Endothelial cell (in vitro differentiated cells): ENCODE results near the gene CAMTA1. TPM values are rescaled to one million over a fixed set of nuclear protein-coding genes. Genes with fewer than 3 reads are reported as not detected.

Source experiments
- DNase-seq: peaks from one replicate; pipeline ENCODE4 v3.0.0; 2021; ENCODE audit warnings: low spot score
- H3K27ac Mint-ChIP-seq: one replicate; pipeline ENCODE4 v1.8.0; 2021; ENCODE audit warnings: mixed read lengths, inconsistent platforms; ENCODE audit not compliant: unreplicated experiment
- H3K27me3 Mint-ChIP-seq: one replicate; pipeline ENCODE4 v1.8.0; 2021; ENCODE audit warnings: mild to moderate bottlenecking, moderate library complexity, mixed read lengths, inconsistent platforms; ENCODE audit not compliant: unreplicated experiment
- H3K36me3 Mint-ChIP-seq: one replicate; pipeline ENCODE4 v1.8.0; 2021; ENCODE audit warnings: mild to moderate bottlenecking, low read depth, mixed read lengths, inconsistent platforms; ENCODE audit not compliant: unreplicated experiment
- H3K4me1 Mint-ChIP-seq: one replicate; pipeline ENCODE4 v1.8.0; 2021; ENCODE audit warnings: mild to moderate bottlenecking, mixed read lengths, inconsistent platforms; ENCODE audit not compliant: unreplicated experiment
- H3K4me3 Mint-ChIP-seq: one replicate; pipeline ENCODE4 v1.8.0; 2021; ENCODE audit warnings: mild to moderate bottlenecking, mixed read lengths, inconsistent platforms; ENCODE audit not compliant: unreplicated experiment
- H3K9me3 Mint-ChIP-seq: one replicate; pipeline ENCODE4 v1.8.0; 2021; ENCODE audit warnings: mixed read lengths, inconsistent platforms; ENCODE audit not compliant: unreplicated experiment
- CTCF ChIP-seq: fragments of 200-600 bp; sonication (generic); IDR thresholded peaks from one replicate; pipeline ENCODE4 v1.5.0; 2021; ENCODE audit warnings: antibody characterized with exemption; ENCODE audit not compliant: unreplicated experiment
- total RNA-seq: library from RNA; stranded (reverse); fragmentation: NEBNext Ultra II Directional; extraction: Animal tissue kit (Norgen Biotek cat#: 25700); gene quantifications from one replicate; pipeline ENCODE4 v1.2.1, GENCODE V29; 2021; ENCODE audit not compliant: unreplicated experiment

The CAMTA1 gene
- total RNA-seq, 1 donor from 2014 or later, result 87.3 TPM

DNA sequence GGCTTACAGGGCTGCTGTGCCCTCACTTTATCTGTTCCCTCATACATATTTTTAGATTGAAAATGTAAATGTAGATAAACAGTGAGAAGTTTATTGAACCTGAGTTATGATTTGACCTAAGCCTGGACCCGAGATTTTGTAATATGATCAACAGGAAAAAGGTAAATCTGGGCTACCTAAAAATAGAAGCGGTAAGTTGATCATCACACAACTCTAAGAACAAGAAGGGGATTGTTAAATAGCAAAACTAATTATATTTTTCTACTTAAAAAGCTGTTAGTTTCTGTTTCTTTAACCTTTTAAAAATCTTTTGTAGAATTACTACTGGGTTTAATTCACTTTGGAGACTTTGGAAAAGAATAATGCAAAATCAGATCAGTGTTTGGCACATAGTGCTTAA is 35.6 kb downstream of the CAMTA1 start:
- no peak for TF ChIP-seq CTCF
- peaks cover 3% of the 10 kb centered on the region for H3K27me3 Mint-ChIP-seq
- no peaks in the 10 kb centered on the region for H3K36me3 Mint-ChIP-seq
- no peaks in the 10 kb centered on the region for H3K9me3 Mint-ChIP-seq
- H3K4me3 Mint-ChIP-seq, result no peak overlapping the region
- no peak overlapping the region for H3K27ac Mint-ChIP-seq
- DNase-seq, result no peak
- H3K4me1 Mint-ChIP-seq, result peaks cover 10% of the 10 kb centered on the region

GRCh38 chr1:6822530-6823359 is 37.5 kb downstream of the CAMTA1 start:
- H3K4me1 Mint-ChIP-seq, result peaks cover 7% of the 10 kb centered on the region
- DNase-seq, result no peak
- H3K36me3 Mint-ChIP-seq, result peaks cover 4% of the 10 kb centered on the region
- no peak for TF ChIP-seq CTCF
- H3K9me3 Mint-ChIP-seq, result no peaks in the 10 kb centered on the region
- no peak overlapping the region for H3K4me3 Mint-ChIP-seq
- H3K27me3 Mint-ChIP-seq, result peaks cover 3% of the 10 kb centered on the region
- H3K27ac Mint-ChIP-seq, result no peak overlapping the region

DNA sequence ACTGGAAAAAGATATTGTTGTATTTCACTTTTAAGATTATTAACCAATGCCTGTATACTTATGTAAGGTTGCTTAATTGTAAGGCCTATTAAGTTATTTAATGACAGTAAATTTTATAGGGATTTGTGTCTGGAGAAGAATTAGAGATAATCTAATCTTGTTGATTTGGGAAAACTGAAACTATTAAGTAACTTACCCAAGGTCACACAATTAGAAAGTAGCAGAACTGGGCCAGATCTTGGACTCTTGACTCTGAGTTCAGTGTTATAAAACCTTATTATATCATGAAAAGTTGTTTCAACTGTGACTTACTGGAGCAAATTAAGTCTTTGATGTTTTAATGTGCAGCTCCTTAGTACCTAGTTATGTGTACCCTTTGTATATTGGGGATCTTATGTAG is 38.5 kb downstream of the CAMTA1 start:
- Mint-ChIP-seq H3K36me3 (peaks cover 4% of the 10 kb centered on the region), H3K9me3 (no peaks in the 10 kb centered on the region), H3K27me3 (no peaks in the 10 kb centered on the region), H3K4me3 (no peak overlapping the region), H3K4me1 (peaks cover 7% of the 10 kb centered on the region), H3K27ac (no peak overlapping the region)
- no peak for DNase-seq
- no peak for TF ChIP-seq CTCF

DNA sequence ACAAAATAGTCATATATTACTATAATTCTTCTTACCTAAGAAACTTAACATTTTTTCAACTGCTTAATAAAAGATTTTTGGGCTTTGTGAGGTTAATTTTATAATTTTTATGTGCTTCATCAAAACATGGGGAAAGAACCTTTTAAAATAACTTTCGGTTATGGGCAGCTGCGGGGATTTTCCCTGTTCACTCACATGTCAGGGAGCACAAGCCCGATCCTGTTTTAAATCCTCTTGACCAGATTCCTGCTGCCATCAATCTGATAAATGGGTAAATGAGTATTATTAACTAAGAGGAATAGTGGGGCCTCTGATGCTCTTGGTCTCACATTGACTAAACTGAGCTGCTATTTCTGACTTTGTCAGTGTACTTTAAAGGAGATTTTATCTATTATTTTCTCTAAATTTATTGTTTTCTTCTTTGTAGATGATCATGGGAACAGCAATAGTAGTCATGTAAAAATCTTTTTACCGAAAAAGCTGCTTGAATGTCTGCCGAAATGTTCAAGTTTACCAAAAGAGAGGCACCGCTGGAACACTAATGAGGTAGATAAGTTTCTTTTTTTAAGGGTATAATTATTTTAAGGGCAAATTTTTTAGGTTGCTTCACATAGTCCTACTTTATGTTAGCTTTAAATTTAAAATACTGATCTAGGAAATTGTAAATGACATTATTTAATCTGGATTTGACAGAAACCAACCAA is 39.6 kb downstream of the CAMTA1 start:
- TF ChIP-seq CTCF, result no peak
- no peak for DNase-seq
- Mint-ChIP-seq H3K27ac (no peak overlapping the region), H3K4me3 (no peak overlapping the region), H3K4me1 (peaks cover under 1% of the 10 kb centered on the region), H3K27me3 (no peaks in the 10 kb centered on the region), H3K9me3 (no peaks in the 10 kb centered on the region), H3K36me3 (peaks cover 7% of the 10 kb centered on the region)

GRCh38 chr1:6825828-6826227 is 40.6 kb downstream of the CAMTA1 start:
- Mint-ChIP-seq H3K36me3 (peaks cover 7% of the 10 kb centered on the region), H3K4me3 (no peak overlapping the region), H3K9me3 (no peaks in the 10 kb centered on the region), H3K27me3 (no peaks in the 10 kb centered on the region), H3K27ac (peak overlapping the region; percentile 30), H3K4me1 (no peaks in the 10 kb centered on the region)
- TF ChIP-seq CTCF, result no peak
- no peak for DNase-seq
